H1 (cell line): ENCODE measurements around the gene DHX36. TPM values are rescaled to one million over a fixed set of nuclear protein-coding genes. Genes with fewer than 3 reads are reported as not detected.

ENCODE experiments used
- CTCF ChIA-PET: fragments of 300-600 bp; sonication (Branson Sonifier 250); formaldehyde crosslinking; loops from one replicate; lab custom pipeline; 2021; ENCODE audit not compliant: partially characterized antibody; lab: Charles Lee
- POLR2A ChIA-PET: fragments of 300-600 bp; sonication (Branson Sonifier 250); formaldehyde crosslinking; loops from one replicate; lab custom pipeline; 2021; ENCODE audit warnings: inconsistent platforms; ENCODE audit not compliant: partially characterized antibody; lab: Charles Lee
- DNase-seq, 2 experiments: peaks; one replicate each; pipeline versions ENCODE4 v3.0.0 to v3.0.0-alpha.2; 2010 to 2022; ENCODE audit warnings: low spot score in 2 of 2, low read depth in 1 of 2, mixed read lengths in 1 of 2
- FAIRE-seq: peaks from 2 replicates; lab custom pipeline; 2011; peaks lifted over from hg19 to GRCh38; lab: Jason Lieb, UNC
- H2AFZ ChIP-seq: 2 replicates; pipeline ENCODE4 v1.8.1; 2012; ENCODE audit warnings: low read length, inconsistent platforms
- H2AK5ac ChIP-seq: 2 replicates; pipeline ENCODE4 v1.6.1; 2013; ENCODE audit warnings: low read depth, low read length
- H2BK120ac ChIP-seq: replicated peaks from 2 replicates; pipeline ENCODE3; 2013; ENCODE audit warnings: low read depth, low read length, inconsistent platforms
- H2BK12ac ChIP-seq: 2 replicates; pipeline ENCODE4 v1.6.1; 2013; ENCODE audit warnings: low read depth, low read length
- H2BK15ac ChIP-seq: 2 replicates; pipeline ENCODE4 v1.6.1; 2013; ENCODE audit warnings: low read length
- H2BK20ac ChIP-seq: 2 replicates; pipeline ENCODE4 v1.6.1; 2013; ENCODE audit warnings: low read length
- H2BK5ac ChIP-seq: 2 replicates; pipeline ENCODE4 v1.6.1; 2013; ENCODE audit warnings: low read depth, low read length
- H3K14ac ChIP-seq: 2 replicates; pipeline ENCODE4 v1.6.1; 2013; ENCODE audit warnings: inconsistent platforms; ENCODE audit not compliant: insufficient read length
- H3K18ac ChIP-seq: 2 replicates; pipeline ENCODE4 v1.6.1; 2013; ENCODE audit warnings: low read length; ENCODE audit errors: extremely low read depth
- H3K23ac ChIP-seq: 2 replicates; pipeline ENCODE4 v1.6.1; 2013; ENCODE audit warnings: inconsistent platforms; ENCODE audit not compliant: insufficient read length
- H3K23me2 ChIP-seq: 2 replicates; pipeline ENCODE4 v1.6.1; 2013; ENCODE audit warnings: low read depth, low read length
- H3K27ac ChIP-seq: 2 replicates; pipeline ENCODE4 v1.6.1; 2011; ENCODE audit warnings: low read depth, low read length, inconsistent platforms
- H3K27me3 ChIP-seq, 4 experiments: replicated peaks in 1 of 4; 1 replicate in 1 of 4; 2 replicates in 3 of 4; pipeline versions ENCODE4 v1.6.1 to v1.8.1; 2011 to 2013; ENCODE audit warnings: low read length in 3 of 4, mild to moderate bottlenecking in 3 of 4, inconsistent platforms in 2 of 4, mixed read lengths in 2 of 4, moderate library complexity in 1 of 4; ENCODE audit not compliant: control insufficient read depth in 3 of 4, insufficient read depth in 3 of 4; ENCODE audit errors: extremely low read depth in 1 of 4
- H3K36me3 ChIP-seq, 4 experiments: 2 replicates each; pipeline versions ENCODE4 v1.6.1 to v1.8.1; 2011 to 2013; ENCODE audit warnings: mild to moderate bottlenecking in 4 of 4, low read length in 3 of 4, moderate library complexity in 2 of 4, control low read depth in 1 of 4, inconsistent platforms in 1 of 4; ENCODE audit not compliant: insufficient read depth in 4 of 4, control insufficient read depth in 2 of 4
- H3K4ac ChIP-seq: replicated peaks from 2 replicates; pipeline ENCODE3; 2013; ENCODE audit warnings: low read length, low read depth, mixed read lengths, inconsistent platforms; ENCODE audit not compliant: insufficient read length
- H3K4me1 ChIP-seq, 4 experiments: replicated peaks in 1 of 4; 1 replicate in 1 of 4; 2 replicates in 3 of 4; pipeline versions ENCODE4 v1.6.1 to v1.8.1; 2011 to 2013; ENCODE audit warnings: low read length in 3 of 4, inconsistent platforms in 2 of 4, mixed read lengths in 1 of 4; ENCODE audit not compliant: insufficient read depth in 4 of 4, control insufficient read depth in 3 of 4
- H3K4me2 ChIP-seq, 2 experiments: 2 replicates each; pipeline versions ENCODE4 v1.6.1 to v1.8.1; 2011 to 2013; ENCODE audit warnings: low read depth in 2 of 2, low read length in 2 of 2, control low read depth in 1 of 2, inconsistent platforms in 1 of 2, mild to moderate bottlenecking in 1 of 2; ENCODE audit not compliant: insufficient read depth in 1 of 2
- H3K4me3 ChIP-seq, 4 experiments: fragments of 200-600, 300-600 bp in 1 of 4; sonication (generic), shearing (Covaris generic), sonication (Bioruptor Twin) in 1 of 4; 2 replicates each; pipeline versions ENCODE4 v1.5.1 to v1.8.1; 2011 to 2016; ENCODE audit warnings: low read length in 4 of 4, low read depth in 3 of 4, control low read depth in 2 of 4, inconsistent platforms in 2 of 4, mild to moderate bottlenecking in 2 of 4, mixed read lengths in 1 of 4, moderate library complexity in 1 of 4; ENCODE audit not compliant: insufficient read depth in 2 of 4; ENCODE audit errors: extremely low read depth in 1 of 4
- H3K56ac ChIP-seq: replicated peaks from 2 replicates; pipeline ENCODE3; 2013; ENCODE audit warnings: low read depth, mild to moderate bottlenecking, mixed read lengths, low read length, inconsistent platforms; ENCODE audit not compliant: insufficient read length
- H3K79me1 ChIP-seq: 2 replicates; pipeline ENCODE4 v1.6.1; 2013; ENCODE audit warnings: low read depth, low read length, control low read depth
- H3K79me2 ChIP-seq, 2 experiments: 2 replicates each; pipeline versions ENCODE4 v1.6.1 to v1.8.1; 2012 to 2013; ENCODE audit warnings: low read length in 2 of 2, mild to moderate bottlenecking in 2 of 2, inconsistent platforms in 1 of 2; ENCODE audit not compliant: insufficient read depth in 2 of 2, control insufficient read depth in 1 of 2
- H3K9ac ChIP-seq, 4 experiments: replicated peaks in 1 of 4; 1 replicate in 1 of 4; 2 replicates in 3 of 4; pipeline versions ENCODE4 v1.6.1 to v1.8.1; 2011 to 2013; ENCODE audit warnings: low read depth in 3 of 4, low read length in 3 of 4, control low read depth in 2 of 4, mild to moderate bottlenecking in 2 of 4, moderate library complexity in 2 of 4, inconsistent platforms in 1 of 4; ENCODE audit errors: extremely low read depth in 1 of 4
- H3K9me3 ChIP-seq, 2 experiments: 2 replicates each; pipeline versions ENCODE4 v1.6.1 to v1.8.1; 2012 to 2013; ENCODE audit warnings: mild to moderate bottlenecking in 2 of 2, moderate library complexity in 2 of 2, control low read depth in 1 of 2, inconsistent platforms in 1 of 2, low read depth in 1 of 2, low read length in 1 of 2, mixed read lengths in 1 of 2; ENCODE audit not compliant: insufficient read depth in 2 of 2
- H4K20me1 ChIP-seq, 2 experiments: replicated peaks in 1 of 2; 2 replicates each; pipeline versions ENCODE3 to v1.8.1; 2011 to 2013; ENCODE audit warnings: inconsistent platforms in 2 of 2, low read length in 2 of 2, mild to moderate bottlenecking in 1 of 2; ENCODE audit not compliant: insufficient read depth in 2 of 2, control insufficient read depth in 1 of 2
- H4K5ac ChIP-seq: 2 replicates; pipeline ENCODE4 v1.6.1; 2013; ENCODE audit warnings: low read length, low read depth, mixed read lengths, inconsistent platforms; ENCODE audit not compliant: insufficient read length
- H4K8ac ChIP-seq: 2 replicates; pipeline ENCODE4 v1.8.0; 2013; ENCODE audit warnings: mild to moderate bottlenecking, moderate library complexity, low read length, inconsistent platforms; ENCODE audit not compliant: insufficient read depth; ENCODE audit errors: extremely low read depth
- H4K91ac ChIP-seq: replicated peaks from 2 replicates; pipeline ENCODE3; 2013; ENCODE audit warnings: low read length, mixed read lengths, inconsistent platforms; ENCODE audit not compliant: insufficient read length
- ASH2L ChIP-seq: fragments of 200-600, 300-600 bp; sonication (generic); IDR thresholded peaks from one replicate; pipeline ENCODE4 v1.7.1; 2017; ENCODE audit warnings: low read length
- CHD1 ChIP-seq: IDR thresholded peaks from 2 replicates; pipeline ENCODE4 v1.6.1; 2012; ENCODE audit warnings: low read depth, low read length, improper control_type of control experiment
- CTBP2 ChIP-seq: IDR thresholded peaks from 2 replicates; pipeline ENCODE4 v1.7.0; 2011; ENCODE audit warnings: borderline replicate concordance, mild to moderate bottlenecking, moderate library complexity, mixed read lengths, low read length; ENCODE audit not compliant: insufficient read depth, insufficient read length
- E2F6 ChIP-seq: IDR thresholded peaks from 2 replicates; pipeline ENCODE4 v1.6.1; 2012; ENCODE audit warnings: inconsistent platforms
- GABPA ChIP-seq: IDR thresholded peaks from 2 replicates; pipeline ENCODE4 v1.6.1; 2011; ENCODE audit warnings: mild to moderate bottlenecking, low read length, moderate library complexity, borderline replicate concordance; ENCODE audit not compliant: insufficient read depth
- HDAC6 ChIP-seq: IDR thresholded peaks from one replicate; pipeline ENCODE4 v1.7.1; 2012; ENCODE audit warnings: low read depth, mild to moderate bottlenecking, inconsistent platforms, low read length, moderate library complexity
- MAX ChIP-seq: IDR thresholded peaks from 2 replicates; pipeline ENCODE4 v1.6.1; 2012; ENCODE audit warnings: inconsistent platforms
- PHF8 ChIP-seq: fragments of 200-600 bp; sonication (generic); conservative IDR thresholded peaks from 2 replicates; pipeline ENCODE4 v1.7.1; 2012; ENCODE audit warnings: low read depth, mild to moderate bottlenecking, inconsistent platforms, low read length, moderate library complexity
- POLR2A ChIP-seq, 2 experiments: IDR thresholded peaks; 1 replicate in 1 of 2; 2 replicates in 1 of 2; pipeline ENCODE4 v1.6.1; 2011; ENCODE audit warnings: low read depth in 2 of 2, low read length in 2 of 2, mild to moderate bottlenecking in 2 of 2; ENCODE audit errors: control extremely low read depth in 1 of 2
- POU5F1 ChIP-seq: IDR thresholded peaks from 2 replicates; pipeline ENCODE4 v1.6.1; 2011; ENCODE audit warnings: low read depth, mild to moderate bottlenecking, low read length, moderate library complexity
- RNF2 ChIP-seq: fragments of 200-900, 300-1000 bp; sonication (generic); IDR thresholded peaks from 2 replicates; pipeline ENCODE4 v1.7.1; 2016; ENCODE audit warnings: borderline replicate concordance, low read depth, mild to moderate bottlenecking, antibody characterized with exemption, low read length; ENCODE audit not compliant: poor library complexity, severe bottlenecking; ENCODE audit errors: missing control alignments
- RXRA ChIP-seq: IDR thresholded peaks from 2 replicates; pipeline ENCODE4 v1.6.1; 2011; ENCODE audit warnings: low read depth, mild to moderate bottlenecking, low read length, moderate library complexity; ENCODE audit not compliant: insufficient read depth
- SIRT6 ChIP-seq: IDR thresholded peaks from one replicate; pipeline ENCODE4 v1.7.1; 2012; ENCODE audit warnings: low read length, inconsistent platforms
- SP2 ChIP-seq: IDR thresholded peaks from 2 replicates; pipeline ENCODE4 v1.6.1; 2012; ENCODE audit warnings: mild to moderate bottlenecking, low read length, inconsistent platforms
- TAF7 ChIP-seq: optimal IDR thresholded peaks from 2 replicates; pipeline ENCODE3; 2011; ENCODE audit warnings: low read depth, mild to moderate bottlenecking, inconsistent platforms, low read length, moderate library complexity, borderline replicate concordance
- polyA plus RNA-seq, 7 experiments: library from polyadenylated mRNA; depleted of rRNA in 3 of 7; stranded (reverse) in 5 of 7; unstranded in 2 of 7; fragments of >200 nt in 5 of 7; fragments of 200-250 nt in 2 of 7; gene quantifications; 1 replicate in 5 of 7; 2 replicates in 1 of 7; 4 replicates in 1 of 7; pipeline versions ENCODE4 v1.2.1 to v1.2.3, GENCODE V29; 2011 to 2013; ENCODE audit warnings: missing spikeins in 2 of 7, mixed read lengths in 2 of 7
- total RNA-seq: library from RNA; stranded (reverse); fragmentation: NEBNext Ultra II Directional; extraction: Animal tissue kit (Norgen Biotek cat#: 25700); gene quantifications from 2 replicates; pipeline ENCODE4 v1.2.1, GENCODE V29; 2021

The DHX36 gene
- total and polyA plus RNA-seq, 2 of the 8 experiments (the other 6 are each of a cell fraction or from before 2014, with no cell fraction given): 44.9 to 131 TPM

GRCh38 chr3:154223519-154223918 is 100.8 kb downstream of the DHX36 start:
- H2BK20ac ChIP-seq: no peak overlapping the region
- H2AK5ac ChIP-seq: no peak overlapping the region
- no peak overlapping the region for H3K4ac ChIP-seq
- ChIA-PET POLR2A (no interaction called here), CTCF (no interaction called here)
- no peak overlapping the region for H3K9ac ChIP-seq
- H3K27ac ChIP-seq: no peak overlapping the region
- H4K91ac ChIP-seq: no peak overlapping the region
- no peak overlapping the region for H2BK120ac ChIP-seq
- H2BK5ac ChIP-seq: no peak overlapping the region
- H4K20me1 ChIP-seq: no peaks in the 10 kb centered on the region
- H4K5ac ChIP-seq: no peak overlapping the region
- H2BK12ac ChIP-seq: no peak overlapping the region
- H3K36me3 ChIP-seq: peaks cover 0 to 6% (median 3%) of the 10 kb centered on the region in 4 experiments; a peak in 1 of 8 replicates
- no peak for FAIRE-seq
- no peak overlapping the region for H2AFZ ChIP-seq
- no peak overlapping the region for H4K8ac ChIP-seq
- no peak for DNase-seq
- no peak overlapping the region for H3K4me2 ChIP-seq
- H3K23me2 ChIP-seq: no peaks in the 10 kb centered on the region
- H3K9me3 ChIP-seq: no peaks in the 10 kb centered on the region
- H3K79me1 ChIP-seq: no peaks in the 10 kb centered on the region
- no peak overlapping the region for H3K4me3 ChIP-seq
- TF ChIP-seq CHD1 (no peak), GABPA (no peak), POLR2A (IDR thresholded peaks at IDR 0.05; ENCODE audit: control extremely low read depth in 1 of 2, low read depth in 2 of 2, low read length in 2 of 2) (no peak), POU5F1 (no peak), MAX (no peak), CTBP2 (no peak), TAF7 (no peak), RXRA (no peak), HDAC6 (no peak), E2F6 (no peak), PHF8 (no peak), SIRT6 (no peak), SP2 (no peak), ASH2L (no peak), RNF2 (no peak)
- no peak overlapping the region for H2BK15ac ChIP-seq
- H3K18ac ChIP-seq: no peak overlapping the region
- no peaks in the 10 kb centered on the region for H3K27me3 ChIP-seq
- H3K79me2 ChIP-seq: no peaks in the 10 kb centered on the region
- H3K4me1 ChIP-seq: peaks cover 0 to under 1% (median under 1%) of the 10 kb centered on the region in 4 experiments; a peak in 2 of 7 replicates
- no peak overlapping the region for H3K14ac ChIP-seq
- no peak overlapping the region for H3K23ac ChIP-seq
- no peak overlapping the region for H3K56ac ChIP-seq
